ENCODE measurements around the gene MAGED4B.
"Not testable (repeated sequence)": the region's sequence is repeated elsewhere in the genome, so short reads cannot be mapped to it uniquely, and the experiment has no call there.

MAGED4B gene

GRCh38 chrX:52068666-52069640, at the start of gene MAGED4B:
TSS of gene MAGED4B (minus strand) at chrX:52069183. CDS start at chrX:52068172, 1,011 bp downstream.
- not testable (repeated sequence) for ATAC-seq, H3K9me3 Mint-ChIP-seq, H3K27ac Mint-ChIP-seq, H3K4me1 Mint-ChIP-seq, H3K36me3 Mint-ChIP-seq, H3K4me3 Mint-ChIP-seq, H3K27me3 Mint-ChIP-seq

GRCh38 chrX:52118262-52118661, 49.3 kb upstream of the MAGED4B start:
- no peaks in the 10 kb centered on the region for H3K9me3 Mint-ChIP-seq
- H3K4me1 Mint-ChIP-seq: no peaks in the 10 kb centered on the region
- no peak overlapping the region for H3K4me3 Mint-ChIP-seq
- ATAC-seq: no peak
- no peak overlapping the region for H3K27ac Mint-ChIP-seq
- H3K36me3 Mint-ChIP-seq: no peaks in the 10 kb centered on the region
- peaks cover 9% of the 10 kb centered on the region for H3K27me3 Mint-ChIP-seq

- Mint-ChIP-seq H3K4me1 (peaks cover 7% of the 10 kb centered on the region), H3K9me3 (no peaks in the 10 kb centered on the region), H3K27me3 (peaks cover 6% of the 10 kb centered on the region), H3K27ac (no peak overlapping the region), H3K36me3 (no peaks in the 10 kb centered on the region), H3K4me3 (no peak overlapping the region)
- no peak for ATAC-seq
These were observed 13.6 kb upstream of the MAGED4B start for GRCh38 chrX:52082578-52082977.

DNA sequence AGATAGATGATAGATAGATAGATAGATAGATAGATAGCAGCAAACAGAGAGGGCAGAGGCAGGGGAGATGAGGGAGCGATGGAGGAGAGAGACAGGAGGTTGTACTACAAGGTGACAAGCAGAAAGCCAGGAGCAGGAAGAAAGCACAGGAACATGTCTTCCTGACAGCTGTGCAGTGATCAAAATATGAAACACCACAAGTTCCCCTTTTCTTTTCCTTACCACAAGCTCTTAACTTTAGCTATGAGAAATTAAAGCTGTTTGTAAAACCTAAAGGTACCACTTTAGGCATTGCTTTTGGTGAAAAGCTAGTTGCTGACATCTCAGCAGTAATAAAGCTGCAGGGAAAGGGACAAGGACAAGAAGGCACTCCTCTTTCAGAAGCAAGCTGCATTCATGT, 9.1 kb upstream of the MAGED4B start:
- H3K4me3 Mint-ChIP-seq: no peak overlapping the region
- peaks cover 9% of the 10 kb centered on the region for H3K4me1 Mint-ChIP-seq
- no peaks in the 10 kb centered on the region for H3K9me3 Mint-ChIP-seq
- no peaks in the 10 kb centered on the region for H3K36me3 Mint-ChIP-seq
- peaks cover 9% of the 10 kb centered on the region for H3K27me3 Mint-ChIP-seq
- ATAC-seq: no peak
- no peak overlapping the region for H3K27ac Mint-ChIP-seq

GRCh38 chrX:52042288-52042687, 26.7 kb downstream of the MAGED4B start:
- H3K27me3 Mint-ChIP-seq, H3K9me3 Mint-ChIP-seq, H3K36me3 Mint-ChIP-seq, ATAC-seq, H3K4me3 Mint-ChIP-seq, H3K27ac Mint-ChIP-seq, H3K4me1 Mint-ChIP-seq: not testable (repeated sequence)

DNA sequence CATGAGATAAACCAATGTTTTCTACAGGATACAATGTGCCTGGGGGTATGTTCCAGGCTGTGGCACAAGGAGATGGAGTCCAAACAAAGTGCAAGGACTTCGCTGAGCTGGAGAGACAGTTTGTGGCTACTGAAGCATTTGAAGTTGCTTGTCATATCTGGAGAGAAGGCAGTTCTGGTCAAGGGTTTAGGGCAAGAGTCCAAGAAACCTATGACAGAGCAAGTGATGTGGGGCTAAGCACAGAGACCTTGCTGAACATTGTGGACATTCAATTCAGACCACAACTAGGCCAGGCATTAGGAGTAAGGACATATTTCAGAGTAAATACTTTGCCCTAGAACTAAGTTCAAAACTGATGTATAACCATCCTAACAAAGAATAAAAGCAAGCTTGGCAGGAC, 34.8 kb downstream of the MAGED4B start:
- Mint-ChIP-seq H3K27ac (no peak overlapping the region), H3K4me1 (no peaks in the 10 kb centered on the region), H3K9me3 (no peaks in the 10 kb centered on the region), H3K27me3 (peaks cover 9% of the 10 kb centered on the region), H3K4me3 (no peak overlapping the region), H3K36me3 (no peaks in the 10 kb centered on the region)
- no peak for ATAC-seq

GRCh38 chrX:52031371-52031770, 37.6 kb downstream of the MAGED4B start:
- Mint-ChIP-seq H3K27me3 (peaks cover 14% of the 10 kb centered on the region), H3K4me1 (no peaks in the 10 kb centered on the region), H3K4me3 (no peak overlapping the region), H3K27ac (no peak overlapping the region), H3K9me3 (peaks cover 4% of the 10 kb centered on the region), H3K36me3 (no peaks in the 10 kb centered on the region)
- ATAC-seq: no peak

- Mint-ChIP-seq H3K27ac (no peak overlapping the region), H3K4me1 (no peaks in the 10 kb centered on the region), H3K9me3 (no peaks in the 10 kb centered on the region), H3K4me3 (no peak overlapping the region), H3K27me3 (no peaks in the 10 kb centered on the region), H3K36me3 (no peaks in the 10 kb centered on the region)
- no peak for ATAC-seq
These were observed 53.2 kb downstream of the MAGED4B start for GRCh38 chrX:52015794-52016193.

Measured in stimulated activated memory B cell treated with anti-CD40 and anti-IgM and Interleukin-4, amounts not matched to agents 10 μg/mL and 1 μg/mL and 100 μg/mL, for 72 hours (primary cell).